Stimulated activated memory B cell treated with anti-CD40 and anti-IgM and Interleukin-4, amounts not matched to agents 10 μg/mL and 1 μg/mL and 100 μg/mL, for 72 hours (primary cell): ENCODE data around the gene EQTN.

Source experiments
- ATAC-seq: fragments of 150-1000 bp; cut with Tn5 transposase; 2 replicates; pipeline ENCODE4 v1.10.0; 2021
- H3K27ac Mint-ChIP-seq: one replicate; pipeline ENCODE4 v1.8.0; 2022; ENCODE audit warnings: mild to moderate bottlenecking, mixed read lengths
- H3K27me3 Mint-ChIP-seq: one replicate; pipeline ENCODE4 v1.8.0; 2022; ENCODE audit warnings: mixed read lengths
- H3K36me3 Mint-ChIP-seq: one replicate; pipeline ENCODE4 v1.8.0; 2022; ENCODE audit warnings: mixed read lengths
- H3K4me1 Mint-ChIP-seq: one replicate; pipeline ENCODE4 v1.8.0; 2022; ENCODE audit warnings: mixed read lengths
- H3K4me3 Mint-ChIP-seq: one replicate; pipeline ENCODE4 v1.8.0; 2022; ENCODE audit warnings: mild to moderate bottlenecking, moderate library complexity, mixed read lengths
- H3K9me3 Mint-ChIP-seq: one replicate; pipeline ENCODE4 v1.8.0; 2022; ENCODE audit warnings: mixed read lengths

The EQTN gene

DNA sequence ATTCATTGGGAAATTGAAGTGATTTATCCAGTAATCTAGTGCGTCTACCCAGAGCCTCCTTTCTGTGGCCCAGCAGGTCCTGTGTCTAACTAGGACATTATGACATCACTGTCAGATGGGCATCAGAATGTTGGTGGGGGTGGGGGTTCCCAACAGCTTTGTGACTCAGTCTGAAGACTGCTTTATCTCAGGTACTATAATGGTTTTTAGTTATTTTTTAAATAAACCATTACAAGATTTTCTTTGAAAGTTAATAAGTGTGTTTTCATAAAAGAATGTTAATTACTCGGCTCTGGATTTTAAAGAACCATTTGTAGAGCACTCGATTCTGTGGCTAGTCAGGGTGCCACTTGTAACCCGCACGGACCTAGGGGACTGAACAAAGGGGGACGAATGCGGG lies at the start of gene EQTN:
EQTN (minus strand) TSS at position 101 of the 400 bp plus-strand sequence; CDS start at position 6, 95 bp downstream.
- Mint-ChIP-seq H3K36me3 (no peaks in the 10 kb centered on the region), H3K4me3 (no peak within 1 kb of the TSS), H3K27ac (no peak within 1 kb of the TSS)

DNA sequence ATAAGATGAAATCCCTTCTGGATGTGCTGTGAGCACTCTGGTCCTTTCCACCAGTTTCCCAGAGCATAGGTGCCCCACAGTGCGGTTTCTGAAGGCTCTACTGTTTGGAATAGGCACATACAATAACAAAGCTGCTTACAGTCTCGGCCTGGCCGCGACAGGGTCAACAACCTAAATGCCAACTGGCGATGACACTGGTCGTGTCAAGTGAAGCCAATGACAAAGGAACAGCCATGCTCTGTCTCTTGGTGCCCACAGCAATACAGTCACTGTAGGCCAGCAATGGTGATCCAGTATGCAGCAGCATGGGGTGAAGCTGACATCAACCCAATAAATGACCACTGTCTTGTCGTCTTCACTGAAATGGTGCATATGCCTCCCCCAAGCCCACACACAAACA lies 47.8 kb upstream of the EQTN start:
- no peak overlapping the region for H3K27ac Mint-ChIP-seq
- H3K36me3 Mint-ChIP-seq, result no peaks in the 10 kb centered on the region
- no peak overlapping the region for H3K4me3 Mint-ChIP-seq
- H3K9me3 Mint-ChIP-seq, result no peaks in the 10 kb centered on the region
- no peaks in the 10 kb centered on the region for H3K27me3 Mint-ChIP-seq
- ATAC-seq, result no peak
- peaks cover 42% of the 10 kb centered on the region for H3K4me1 Mint-ChIP-seq

More for the DNA sequence above, at the start of gene EQTN:
- no peaks in the 10 kb centered on the region for H3K9me3 Mint-ChIP-seq
- no peak for ATAC-seq
- no peaks in the 10 kb centered on the region for H3K4me1 Mint-ChIP-seq
- no peaks in the 10 kb centered on the region for H3K27me3 Mint-ChIP-seq

DNA sequence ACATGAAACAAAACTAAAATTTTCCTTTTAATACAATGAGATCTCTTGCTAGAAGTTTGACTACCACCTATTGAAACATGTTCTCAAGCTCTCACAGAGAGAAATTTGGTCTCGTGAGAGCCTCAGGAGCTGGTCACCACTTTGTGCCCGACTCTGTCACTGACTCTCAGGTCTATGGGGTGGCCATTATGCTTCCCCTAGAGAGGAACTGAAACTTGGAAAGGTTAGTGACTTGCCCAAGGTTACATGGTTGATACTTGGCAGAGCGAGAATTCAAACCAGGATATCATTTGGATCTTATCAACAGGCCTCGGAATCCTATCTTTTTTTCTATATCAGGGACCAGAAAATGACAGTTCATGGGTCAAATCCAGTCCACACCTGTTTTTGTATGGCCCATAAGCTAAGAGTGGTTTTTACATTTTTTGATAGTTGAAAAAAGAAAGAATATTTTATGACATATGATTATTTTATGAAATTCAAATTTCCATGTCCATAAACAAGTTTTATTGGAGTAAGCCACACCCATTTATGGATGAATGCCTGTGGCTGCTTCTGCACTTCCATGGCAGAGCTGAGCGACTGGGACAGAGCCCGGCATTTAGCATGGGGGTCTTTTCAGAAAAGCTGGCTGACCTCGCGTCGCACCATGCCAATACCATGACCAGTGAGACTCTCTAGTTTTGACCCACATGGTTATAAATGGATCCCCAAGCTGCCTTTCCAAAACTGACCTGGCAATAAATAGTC lies 44.8 kb upstream of the EQTN start:
- no peaks in the 10 kb centered on the region for H3K27me3 Mint-ChIP-seq
- H3K9me3 Mint-ChIP-seq, result no peaks in the 10 kb centered on the region
- H3K4me3 Mint-ChIP-seq, result no peak overlapping the region
- peaks cover 22% of the 10 kb centered on the region for H3K4me1 Mint-ChIP-seq
- no peaks in the 10 kb centered on the region for H3K36me3 Mint-ChIP-seq
- peak overlapping the region; percentile 15 for H3K27ac Mint-ChIP-seq
- ATAC-seq, result peak; percentile 81

DNA sequence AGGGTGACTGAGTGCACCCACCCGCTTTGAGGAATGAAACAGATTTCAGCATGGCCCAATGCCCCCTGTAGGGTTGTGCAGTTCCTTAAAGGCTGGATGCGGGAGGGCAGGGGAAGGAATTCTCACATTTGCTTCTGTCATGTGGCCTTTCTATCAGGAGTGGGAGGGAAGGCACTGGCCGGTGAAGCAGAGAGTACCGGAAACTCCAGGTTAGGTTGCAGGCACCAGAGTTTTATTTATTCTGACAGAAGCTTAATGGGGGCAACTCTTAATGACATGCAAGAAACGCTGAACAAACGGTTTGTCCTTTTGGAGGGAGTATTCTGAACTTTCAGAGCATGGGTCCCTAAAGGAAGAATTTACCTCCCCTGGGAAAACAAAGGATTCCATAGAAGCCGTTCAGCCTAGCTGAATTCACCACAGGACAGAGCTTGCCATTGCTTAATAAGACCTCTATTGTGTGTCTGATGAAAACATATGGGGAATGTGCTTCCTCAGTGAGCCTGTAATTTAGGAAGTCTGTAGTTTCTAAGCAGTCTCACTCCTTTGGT lies 44.1 kb upstream of the EQTN start:
- no peaks in the 10 kb centered on the region for H3K27me3 Mint-ChIP-seq
- no peak for ATAC-seq
- no peak overlapping the region for H3K4me3 Mint-ChIP-seq
- H3K4me1 Mint-ChIP-seq, result peaks cover 22% of the 10 kb centered on the region
- peak overlapping the region; percentile 15 for H3K27ac Mint-ChIP-seq
- no peaks in the 10 kb centered on the region for H3K9me3 Mint-ChIP-seq
- H3K36me3 Mint-ChIP-seq, result no peaks in the 10 kb centered on the region

DNA sequence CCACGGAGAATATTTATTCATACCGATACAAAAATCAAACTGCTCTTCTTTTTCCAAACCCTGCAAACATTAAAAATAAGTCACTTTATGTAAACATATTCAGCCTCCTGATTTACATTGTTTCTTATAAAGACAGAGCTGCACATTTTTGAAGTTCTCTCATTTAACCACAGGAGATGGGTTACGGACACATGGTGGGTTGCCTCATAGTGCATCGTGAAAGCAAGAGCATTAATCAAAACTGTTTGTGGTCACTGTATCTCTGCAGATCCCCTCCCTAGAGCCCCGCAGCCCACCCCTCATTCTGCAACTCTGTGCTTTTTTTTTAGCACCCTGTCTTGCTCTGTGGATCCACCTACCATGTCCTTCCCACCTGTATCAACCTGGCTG lies 43.3 kb upstream of the EQTN start:
- H3K9me3 Mint-ChIP-seq, result no peaks in the 10 kb centered on the region
- H3K27ac Mint-ChIP-seq, result peak overlapping the region; percentile 15
- H3K4me1 Mint-ChIP-seq, result peaks cover 22% of the 10 kb centered on the region
- no peak for ATAC-seq
- H3K4me3 Mint-ChIP-seq, result no peak overlapping the region
- H3K27me3 Mint-ChIP-seq, result no peaks in the 10 kb centered on the region
- no peaks in the 10 kb centered on the region for H3K36me3 Mint-ChIP-seq

DNA sequence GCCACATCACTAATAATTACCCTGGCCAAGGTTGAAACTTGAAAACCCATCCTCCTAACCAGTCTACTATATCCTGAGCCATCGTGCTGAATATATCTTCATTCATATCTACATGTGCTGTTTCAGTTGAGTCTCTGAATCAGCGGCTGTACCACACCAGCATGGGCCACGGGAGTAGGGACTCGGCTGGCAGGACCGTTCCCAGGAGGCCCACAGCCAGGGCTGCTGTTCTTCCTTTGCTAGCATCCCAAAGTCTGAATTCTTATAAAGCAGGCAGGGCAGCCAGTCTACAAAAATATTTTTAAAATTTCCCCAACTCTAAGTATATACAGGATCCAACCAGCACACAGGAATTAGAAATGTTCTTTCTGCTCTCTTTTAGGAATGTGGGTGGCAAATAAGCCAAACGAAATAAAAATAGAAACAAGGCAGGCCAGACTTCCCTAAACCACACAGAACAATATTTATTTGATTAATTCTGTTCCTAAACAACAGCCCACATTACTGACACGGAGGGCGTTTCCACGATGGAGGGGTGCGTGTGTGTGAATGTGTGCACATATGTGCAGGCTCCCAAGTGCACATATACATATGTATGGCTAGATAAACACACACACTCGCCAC lies 42.8 kb upstream of the EQTN start:
- Mint-ChIP-seq H3K36me3 (no peaks in the 10 kb centered on the region), H3K27ac (peak overlapping the region; percentile 14), H3K27me3 (no peaks in the 10 kb centered on the region), H3K9me3 (no peaks in the 10 kb centered on the region), H3K4me3 (no peak overlapping the region), H3K4me1 (peaks cover 22% of the 10 kb centered on the region)
- no peak for ATAC-seq

DNA sequence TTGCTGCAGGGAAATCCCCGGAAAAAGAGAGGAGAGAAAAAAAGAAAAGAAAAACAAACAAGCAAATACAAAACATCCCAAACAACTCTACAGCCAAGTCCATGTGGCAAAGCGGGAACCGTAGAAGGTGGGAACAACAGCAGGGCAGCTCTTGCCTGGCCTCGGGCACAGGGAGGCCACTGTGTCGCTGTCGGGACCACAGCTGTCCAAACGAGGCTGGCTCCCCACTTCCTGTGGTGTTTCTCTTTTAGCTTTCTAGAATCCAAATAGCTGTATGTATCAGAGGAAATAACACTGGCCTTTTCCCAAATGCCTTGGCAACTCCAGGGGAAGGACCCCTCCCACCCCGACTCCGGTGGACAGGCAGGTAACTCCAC lies 41.6 kb upstream of the EQTN start:
- H3K36me3 Mint-ChIP-seq, result no peaks in the 10 kb centered on the region
- peak overlapping the region; percentile 3 for H3K27ac Mint-ChIP-seq
- H3K4me1 Mint-ChIP-seq, result peaks cover 26% of the 10 kb centered on the region
- H3K9me3 Mint-ChIP-seq, result no peaks in the 10 kb centered on the region
- no peaks in the 10 kb centered on the region for H3K27me3 Mint-ChIP-seq
- no peak for ATAC-seq
- H3K4me3 Mint-ChIP-seq, result no peak overlapping the region

DNA sequence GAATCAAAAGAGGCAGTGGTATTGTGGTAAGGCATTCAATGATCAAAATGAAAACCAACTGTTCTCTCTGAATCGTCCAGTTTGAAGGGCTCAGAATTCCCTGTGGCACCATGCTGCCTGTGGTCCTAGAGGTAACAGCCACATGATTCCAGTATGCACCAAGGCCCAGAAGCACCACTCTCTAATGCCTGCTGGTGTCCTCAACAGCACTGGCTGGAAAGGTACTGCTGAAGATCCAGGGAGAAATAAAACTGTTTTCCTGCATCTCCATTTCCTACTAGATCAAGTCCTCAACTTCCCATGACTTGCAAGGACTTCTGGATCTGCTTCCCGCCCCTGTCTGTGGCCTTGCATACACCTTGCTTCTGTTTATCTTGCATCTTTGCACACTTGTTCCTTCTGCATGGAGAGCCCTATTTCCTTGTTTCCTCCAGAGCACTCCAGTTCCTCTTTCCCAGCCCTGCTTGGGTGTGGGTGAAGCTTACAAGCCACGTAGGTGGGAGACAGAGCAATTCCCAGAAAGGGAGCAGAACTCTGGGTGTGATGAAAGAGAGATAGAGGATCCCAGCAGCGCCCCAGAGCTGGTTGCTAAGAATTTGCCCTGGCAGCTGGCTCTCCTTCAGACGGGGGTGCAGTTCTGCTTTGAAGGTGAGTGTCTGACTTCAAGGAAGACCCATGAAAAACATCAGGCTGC lies 41.0 kb upstream of the EQTN start:
- no peak overlapping the region for H3K4me3 Mint-ChIP-seq
- H3K4me1 Mint-ChIP-seq, result peaks cover 31% of the 10 kb centered on the region
- no peak for ATAC-seq
- peak overlapping the region; percentile 3 for H3K27ac Mint-ChIP-seq
- H3K36me3 Mint-ChIP-seq, result no peaks in the 10 kb centered on the region
- H3K9me3 Mint-ChIP-seq, result no peaks in the 10 kb centered on the region
- H3K27me3 Mint-ChIP-seq, result no peaks in the 10 kb centered on the region

DNA sequence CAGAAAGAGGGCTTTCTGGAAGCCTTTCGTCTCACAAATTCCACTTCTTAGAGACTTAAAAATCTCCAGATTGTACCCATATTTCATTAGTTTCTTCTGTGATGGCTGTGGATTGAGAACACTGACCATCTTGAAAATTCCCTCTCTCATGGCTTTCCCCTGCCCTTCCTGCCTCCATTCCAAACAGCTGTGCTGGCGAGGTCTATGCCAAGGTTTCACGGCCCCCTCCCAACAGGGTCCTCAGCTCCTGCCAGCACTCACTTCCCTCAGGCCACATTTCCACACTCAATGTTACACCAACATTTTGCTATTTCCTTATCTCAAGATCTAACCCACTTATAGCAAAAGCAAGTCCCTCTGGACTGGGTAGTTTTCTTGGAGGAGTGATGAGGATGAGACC lies 40.3 kb upstream of the EQTN start:
- Mint-ChIP-seq H3K4me3 (no peak overlapping the region), H3K4me1 (peaks cover 33% of the 10 kb centered on the region), H3K27me3 (no peaks in the 10 kb centered on the region), H3K27ac (no peak overlapping the region), H3K9me3 (no peaks in the 10 kb centered on the region), H3K36me3 (no peaks in the 10 kb centered on the region)
- ATAC-seq, result no peak

DNA sequence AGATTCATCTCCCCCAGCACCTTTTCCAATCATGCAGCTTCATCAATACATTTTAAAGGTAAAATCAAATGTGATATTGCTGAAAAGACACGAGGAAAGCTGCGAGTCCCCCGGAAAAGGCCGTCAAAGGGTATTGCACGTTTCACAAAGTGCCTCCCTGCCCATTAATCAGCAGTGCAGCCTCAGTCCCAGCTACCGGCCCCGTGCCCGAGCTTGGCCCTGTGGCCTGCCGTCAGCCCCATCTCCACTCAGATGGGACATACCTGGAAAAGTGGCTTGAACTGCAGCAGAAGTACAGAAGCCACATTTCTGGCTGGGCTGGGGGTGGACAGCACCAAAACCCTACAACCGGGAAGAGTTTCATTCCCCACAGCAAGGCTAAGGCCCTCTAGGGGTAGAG lies 39.9 kb upstream of the EQTN start:
- no peaks in the 10 kb centered on the region for H3K36me3 Mint-ChIP-seq
- no peak overlapping the region for H3K27ac Mint-ChIP-seq
- H3K4me3 Mint-ChIP-seq, result no peak overlapping the region
- no peaks in the 10 kb centered on the region for H3K27me3 Mint-ChIP-seq
- no peaks in the 10 kb centered on the region for H3K9me3 Mint-ChIP-seq
- peaks cover 33% of the 10 kb centered on the region for H3K4me1 Mint-ChIP-seq
- no peak for ATAC-seq

DNA sequence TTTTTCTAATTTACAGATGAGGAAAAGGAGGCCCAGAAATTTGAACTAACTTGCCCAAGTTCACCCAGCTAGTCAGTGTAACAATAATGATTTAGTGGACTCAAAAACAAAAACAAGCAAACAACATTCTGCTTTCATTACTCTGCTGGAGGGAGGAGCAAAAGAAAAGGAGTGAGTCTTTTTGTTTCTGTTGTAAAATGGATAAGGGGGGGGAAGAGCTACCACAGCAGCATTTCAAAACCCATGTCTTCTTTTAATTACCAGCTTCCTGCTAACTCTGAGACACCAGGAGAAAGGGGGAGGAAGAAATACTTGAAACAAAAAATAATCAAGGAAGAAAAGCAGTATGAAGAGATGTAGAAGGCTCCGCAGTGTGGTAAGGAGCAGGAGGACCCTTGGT lies 39.2 kb upstream of the EQTN start:
- Mint-ChIP-seq H3K4me3 (no peak overlapping the region), H3K4me1 (peaks cover 26% of the 10 kb centered on the region), H3K27ac (peak overlapping the region; percentile 72), H3K36me3 (no peaks in the 10 kb centered on the region), H3K9me3 (no peaks in the 10 kb centered on the region), H3K27me3 (no peaks in the 10 kb centered on the region)
- no peak for ATAC-seq

DNA sequence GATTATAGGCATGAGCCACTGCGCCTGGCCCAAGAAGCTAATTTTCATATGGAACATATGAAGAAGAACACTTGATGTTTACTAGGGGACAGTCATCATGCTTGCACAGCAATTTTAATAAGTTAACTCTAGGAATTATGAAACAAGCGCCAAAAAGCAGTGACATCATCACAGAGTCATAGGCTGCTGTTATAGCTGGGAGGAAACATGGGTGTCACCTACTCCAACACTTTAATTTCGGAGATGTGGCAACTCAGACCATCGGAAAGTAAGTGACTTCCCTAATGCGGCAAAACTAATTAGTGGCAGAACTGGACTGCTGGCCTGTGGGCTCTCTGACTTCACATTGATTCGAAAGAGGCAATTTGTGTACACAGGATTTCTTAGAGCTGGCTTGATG lies 38.1 kb upstream of the EQTN start:
- H3K4me3 Mint-ChIP-seq, result no peak overlapping the region
- H3K27me3 Mint-ChIP-seq, result no peaks in the 10 kb centered on the region
- H3K36me3 Mint-ChIP-seq, result peaks cover 4% of the 10 kb centered on the region
- H3K27ac Mint-ChIP-seq, result no peak overlapping the region
- no peaks in the 10 kb centered on the region for H3K9me3 Mint-ChIP-seq
- ATAC-seq, result no peak
- peaks cover 19% of the 10 kb centered on the region for H3K4me1 Mint-ChIP-seq

DNA sequence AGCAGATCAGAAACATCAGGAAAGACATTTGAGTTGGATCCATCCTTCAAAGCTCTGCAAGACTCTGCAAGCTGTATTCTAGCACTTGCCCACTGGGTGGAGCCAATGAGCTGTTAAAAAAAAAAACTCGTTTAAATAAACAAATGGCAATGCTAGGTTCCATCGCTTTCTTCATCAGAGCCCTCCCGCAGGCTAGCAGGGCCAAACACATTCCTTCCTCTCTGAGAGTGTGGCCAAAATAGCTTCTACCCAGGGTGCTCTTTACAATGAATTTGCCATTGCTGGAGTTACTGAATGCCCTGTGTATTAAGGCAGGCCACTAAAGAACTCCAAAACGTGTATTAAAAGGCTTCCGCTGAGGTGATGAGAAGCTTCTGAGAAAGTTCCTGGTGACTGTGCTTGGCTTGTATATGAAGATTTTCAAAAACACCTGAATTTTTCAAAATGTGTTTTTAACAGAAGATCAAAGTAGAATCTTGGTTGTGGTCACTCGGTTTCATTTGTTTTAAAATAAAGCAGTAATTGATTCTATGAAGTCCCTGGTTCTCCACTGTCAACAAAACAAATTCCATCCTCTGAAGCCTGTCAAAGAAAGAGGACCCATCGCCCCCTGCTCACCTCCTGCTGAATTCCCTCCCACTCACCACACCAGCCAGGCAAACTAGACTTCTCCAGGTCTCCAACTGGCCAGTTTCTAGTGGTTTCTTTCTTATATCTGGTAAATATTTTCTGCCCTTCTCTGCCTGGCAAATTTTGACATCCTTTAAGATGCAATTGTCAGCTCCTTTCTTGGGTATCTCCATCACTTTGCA lies 36.5 kb upstream of the EQTN start:
- H3K4me3 Mint-ChIP-seq, result no peak overlapping the region
- no peaks in the 10 kb centered on the region for H3K9me3 Mint-ChIP-seq
- H3K27ac Mint-ChIP-seq, result peak overlapping the region; percentile 31
- H3K27me3 Mint-ChIP-seq, result no peaks in the 10 kb centered on the region
- H3K4me1 Mint-ChIP-seq, result peaks cover 17% of the 10 kb centered on the region
- peaks cover 16% of the 10 kb centered on the region for H3K36me3 Mint-ChIP-seq
- ATAC-seq, result peak; percentile 83

DNA sequence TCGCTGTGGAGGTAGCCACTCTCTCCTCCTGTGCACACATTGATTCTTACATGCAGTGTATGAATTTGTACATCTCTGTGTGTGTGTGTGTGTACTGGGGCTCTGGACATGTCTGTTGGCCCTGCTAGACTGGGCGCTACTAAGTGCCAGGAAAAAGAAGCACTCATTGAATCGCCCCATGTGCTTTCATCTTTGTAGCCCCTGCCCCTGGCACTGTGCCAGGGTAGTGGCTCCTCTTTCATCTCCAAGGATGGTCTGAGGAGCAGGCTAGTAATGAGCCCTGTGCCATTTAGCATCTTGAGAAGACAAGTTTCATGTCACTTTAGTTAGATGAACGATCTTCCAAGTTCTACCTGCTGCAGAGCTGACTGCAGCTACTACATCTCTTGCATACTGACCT lies 34.4 kb upstream of the EQTN start:
- H3K36me3 Mint-ChIP-seq, result peaks cover 33% of the 10 kb centered on the region
- H3K4me3 Mint-ChIP-seq, result no peak overlapping the region
- H3K9me3 Mint-ChIP-seq, result no peaks in the 10 kb centered on the region
- no peak for ATAC-seq
- H3K27ac Mint-ChIP-seq, result no peak overlapping the region
- peaks cover 11% of the 10 kb centered on the region for H3K4me1 Mint-ChIP-seq
- H3K27me3 Mint-ChIP-seq, result no peaks in the 10 kb centered on the region

DNA sequence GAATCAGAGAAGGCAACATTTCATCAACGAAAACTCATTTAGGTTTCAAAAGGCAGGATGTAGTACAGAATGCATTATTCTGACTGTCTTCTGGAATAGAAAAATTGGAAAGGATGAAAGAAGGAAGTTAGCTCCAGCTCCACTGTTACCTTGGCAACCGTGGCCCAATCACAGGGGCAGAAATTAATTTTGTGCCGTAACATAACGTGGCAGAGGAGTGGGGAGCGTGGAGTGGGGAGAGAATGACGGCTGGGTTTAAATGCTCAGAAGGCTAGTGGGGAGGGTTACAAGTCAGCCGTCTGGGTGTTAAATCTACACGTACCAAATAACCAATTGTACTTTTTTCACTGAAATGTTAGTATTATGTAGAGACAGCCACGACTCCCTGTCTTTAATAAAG lies 32.3 kb upstream of the EQTN start:
- H3K36me3 Mint-ChIP-seq, result peaks cover 44% of the 10 kb centered on the region
- H3K27me3 Mint-ChIP-seq, result no peaks in the 10 kb centered on the region
- ATAC-seq, result no peak
- H3K27ac Mint-ChIP-seq, result no peak overlapping the region
- H3K4me1 Mint-ChIP-seq, result peaks cover 11% of the 10 kb centered on the region
- no peaks in the 10 kb centered on the region for H3K9me3 Mint-ChIP-seq
- H3K4me3 Mint-ChIP-seq, result no peak overlapping the region
